GM19324 (cell line): ENCODE results near the gene RAP1GAP2.
"Not testable (repeated sequence)": the region's sequence is repeated elsewhere in the genome, so short reads cannot be mapped to it uniquely, and the experiment has no call there.

Experiments used
- ATAC-seq: cut with Tn5 transposase; IDR thresholded peaks from one replicate; pipeline ENCODE4 v1.9.1; 2021; ENCODE audit warnings: mild to moderate bottlenecking, moderate library complexity; ENCODE audit not compliant: unreplicated experiment, low FRiP score

The RAP1GAP2 gene

GRCh38 chr17:2785376-2785775, 10.9 kb upstream of the RAP1GAP2 start:
- not testable (repeated sequence) for ATAC-seq

- ATAC-seq = no peak
Observed at GRCh38 chr17:2786176-2786881, 9.9 kb upstream of the RAP1GAP2 start.

GRCh38 chr17:2789700-2790099, 6.5 kb upstream of the RAP1GAP2 start:
- no peak for ATAC-seq

- no peak for ATAC-seq
Observed at GRCh38 chr17:2792366-2793169, 3.7 kb upstream of the RAP1GAP2 start.

- no peak for ATAC-seq
Observed at GRCh38 chr17:2794111-2794803, 2.0 kb upstream of the RAP1GAP2 start.

GRCh38 chr17:2795441-2796163, 636 bp upstream of the RAP1GAP2 start:
- ATAC-seq = no peak

GRCh38 chr17:2797226-2797625, 988 bp downstream of the RAP1GAP2 start:
- ATAC-seq = no peak

GRCh38 chr17:2797637-2798036, 1.4 kb downstream of the RAP1GAP2 start:
- ATAC-seq = no peak

- no peak for ATAC-seq
Observed at GRCh38 chr17:2798188-2798587, 1.9 kb downstream of the RAP1GAP2 start.

- no peak for ATAC-seq
Observed at GRCh38 chr17:2798678-2799077, 2.4 kb downstream of the RAP1GAP2 start.

- no peak for ATAC-seq
Observed at GRCh38 chr17:2799653-2800052, 3.4 kb downstream of the RAP1GAP2 start.

GRCh38 chr17:2800367-2800766, 4.1 kb downstream of the RAP1GAP2 start:
- ATAC-seq = no peak

- ATAC-seq = no peak
Observed at GRCh38 chr17:2801841-2802240, 5.6 kb downstream of the RAP1GAP2 start.

GRCh38 chr17:2802574-2802973, 6.3 kb downstream of the RAP1GAP2 start:
- ATAC-seq = no peak

- ATAC-seq = no peak
Observed at GRCh38 chr17:2803386-2803785, 7.1 kb downstream of the RAP1GAP2 start.

GRCh38 chr17:2803971-2804370, 7.7 kb downstream of the RAP1GAP2 start:
- ATAC-seq = no peak

GRCh38 chr17:2804912-2805311, 8.7 kb downstream of the RAP1GAP2 start:
- no peak for ATAC-seq

- no peak for ATAC-seq
Observed at GRCh38 chr17:2805961-2806360, 9.7 kb downstream of the RAP1GAP2 start.

GRCh38 chr17:2808367-2809335, 12.4 kb downstream of the RAP1GAP2 start:
- no peak for ATAC-seq

- ATAC-seq = no peak
Observed at GRCh38 chr17:2809337-2809736, 13.1 kb downstream of the RAP1GAP2 start.
